GM12878 (cell line): ENCODE measurements around the gene EIF3M.

Experiments
- HDAC2 ChIP-seq: fragments of 200-600 bp; sonication (generic); IDR thresholded peaks from 2 replicates; pipeline ENCODE4 v1.6.1; 2017
- RELA ChIP-seq: fragments of 450-650 bp; IDR thresholded peaks from 2 replicates; pipeline ENCODE4 v1.8.0; 2014; ENCODE audit warnings: borderline replicate concordance; ENCODE audit not compliant: partially characterized antibody
- SMAD1 ChIP-seq: fragments of 450-650 bp; IDR thresholded peaks from 2 replicates; pipeline ENCODE4 v1.6.1; 2018; ENCODE audit warnings: mild to moderate bottlenecking, low read depth; ENCODE audit not compliant: partially characterized antibody
- TF ChIP-seq, protein P1 (sequence below): IDR thresholded peaks from 2 replicates; pipeline ENCODE4 v1.6.1; 2012; ENCODE audit warnings: low read length, inconsistent platforms
- TF ChIP-seq, protein P2 (sequence below): fragments of 450-650 bp; IDR thresholded peaks from 2 replicates; pipeline ENCODE4 v1.6.1; 2016; ENCODE audit warnings: mild to moderate bottlenecking, moderate library complexity, borderline replicate concordance
- TF ChIP-seq, protein P3 (sequence below), 3 experiments: IDR thresholded peaks in 2 of 3; conservative IDR thresholded peaks in 1 of 3; 2 replicates each; pipeline ENCODE4 v1.5.1; 2011; ENCODE audit warnings: low read depth in 3 of 3, low read length in 3 of 3, mild to moderate bottlenecking in 3 of 3, control low read depth in 2 of 3, moderate library complexity in 2 of 3, inconsistent platforms in 1 of 3, mixed read lengths in 1 of 3; ENCODE audit not compliant: control insufficient read depth in 2 of 3, insufficient read depth in 1 of 3; ENCODE audit errors: extremely low read depth in 1 of 3

DNA sequence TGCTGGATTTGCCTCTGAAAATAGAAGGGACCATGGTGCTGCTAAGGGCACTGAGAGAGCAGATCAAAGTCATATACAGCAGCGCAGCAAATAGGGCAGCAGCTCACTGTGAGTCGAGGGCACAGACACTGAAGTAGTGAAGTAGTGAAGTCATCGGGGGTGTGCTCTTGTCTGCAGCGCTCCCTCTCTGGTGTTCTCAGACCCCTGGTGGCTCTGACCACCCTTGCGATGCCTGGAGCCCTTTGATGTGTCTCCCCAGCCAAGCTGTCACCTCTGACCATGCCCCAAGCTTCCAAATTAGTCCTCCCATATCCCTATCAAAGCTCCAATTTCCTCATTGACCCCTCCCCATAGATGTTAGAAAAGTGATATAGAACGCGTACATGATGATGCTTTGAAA, 27.7 kb upstream of the EIF3M start:
- TF ChIP-seq, protein P1, sequence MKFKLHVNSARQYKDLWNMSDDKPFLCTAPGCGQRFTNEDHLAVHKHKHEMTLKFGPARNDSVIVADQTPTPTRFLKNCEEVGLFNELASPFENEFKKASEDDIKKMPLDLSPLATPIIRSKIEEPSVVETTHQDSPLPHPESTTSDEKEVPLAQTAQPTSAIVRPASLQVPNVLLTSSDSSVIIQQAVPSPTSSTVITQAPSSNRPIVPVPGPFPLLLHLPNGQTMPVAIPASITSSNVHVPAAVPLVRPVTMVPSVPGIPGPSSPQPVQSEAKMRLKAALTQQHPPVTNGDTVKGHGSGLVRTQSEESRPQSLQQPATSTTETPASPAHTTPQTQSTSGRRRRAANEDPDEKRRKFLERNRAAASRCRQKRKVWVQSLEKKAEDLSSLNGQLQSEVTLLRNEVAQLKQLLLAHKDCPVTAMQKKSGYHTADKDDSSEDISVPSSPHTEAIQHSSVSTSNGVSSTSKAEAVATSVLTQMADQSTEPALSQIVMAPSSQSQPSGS = no peak
- TF ChIP-seq, protein P2, sequence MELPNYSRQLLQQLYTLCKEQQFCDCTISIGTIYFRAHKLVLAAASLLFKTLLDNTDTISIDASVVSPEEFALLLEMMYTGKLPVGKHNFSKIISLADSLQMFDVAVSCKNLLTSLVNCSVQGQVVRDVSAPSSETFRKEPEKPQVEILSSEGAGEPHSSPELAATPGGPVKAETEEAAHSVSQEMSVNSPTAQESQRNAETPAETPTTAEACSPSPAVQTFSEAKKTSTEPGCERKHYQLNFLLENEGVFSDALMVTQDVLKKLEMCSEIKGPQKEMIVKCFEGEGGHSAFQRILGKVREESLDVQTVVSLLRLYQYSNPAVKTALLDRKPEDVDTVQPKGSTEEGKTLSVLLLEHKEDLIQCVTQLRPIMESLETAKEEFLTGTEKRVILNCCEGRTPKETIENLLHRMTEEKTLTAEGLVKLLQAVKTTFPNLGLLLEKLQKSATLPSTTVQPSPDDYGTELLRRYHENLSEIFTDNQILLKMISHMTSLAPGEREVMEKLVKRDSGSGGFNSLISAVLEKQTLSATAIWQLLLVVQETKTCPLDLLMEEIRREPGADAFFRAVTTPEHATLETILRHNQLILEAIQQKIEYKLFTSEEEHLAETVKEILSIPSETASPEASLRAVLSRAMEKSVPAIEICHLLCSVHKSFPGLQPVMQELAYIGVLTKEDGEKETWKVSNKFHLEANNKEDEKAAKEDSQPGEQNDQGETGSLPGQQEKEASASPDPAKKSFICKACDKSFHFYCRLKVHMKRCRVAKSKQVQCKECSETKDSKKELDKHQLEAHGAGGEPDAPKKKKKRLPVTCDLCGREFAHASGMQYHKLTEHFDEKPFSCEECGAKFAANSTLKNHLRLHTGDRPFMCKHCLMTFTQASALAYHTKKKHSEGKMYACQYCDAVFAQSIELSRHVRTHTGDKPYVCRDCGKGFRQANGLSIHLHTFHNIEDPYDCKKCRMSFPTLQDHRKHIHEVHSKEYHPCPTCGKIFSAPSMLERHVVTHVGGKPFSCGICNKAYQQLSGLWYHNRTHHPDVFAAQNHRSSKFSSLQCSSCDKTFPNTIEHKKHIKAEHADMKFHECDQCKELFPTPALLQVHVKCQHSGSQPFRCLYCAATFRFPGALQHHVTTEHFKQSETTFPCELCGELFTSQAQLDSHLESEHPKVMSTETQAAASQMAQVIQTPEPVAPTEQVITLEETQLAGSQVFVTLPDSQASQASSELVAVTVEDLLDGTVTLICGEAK = no peak
- TF ChIP-seq, protein P3, sequence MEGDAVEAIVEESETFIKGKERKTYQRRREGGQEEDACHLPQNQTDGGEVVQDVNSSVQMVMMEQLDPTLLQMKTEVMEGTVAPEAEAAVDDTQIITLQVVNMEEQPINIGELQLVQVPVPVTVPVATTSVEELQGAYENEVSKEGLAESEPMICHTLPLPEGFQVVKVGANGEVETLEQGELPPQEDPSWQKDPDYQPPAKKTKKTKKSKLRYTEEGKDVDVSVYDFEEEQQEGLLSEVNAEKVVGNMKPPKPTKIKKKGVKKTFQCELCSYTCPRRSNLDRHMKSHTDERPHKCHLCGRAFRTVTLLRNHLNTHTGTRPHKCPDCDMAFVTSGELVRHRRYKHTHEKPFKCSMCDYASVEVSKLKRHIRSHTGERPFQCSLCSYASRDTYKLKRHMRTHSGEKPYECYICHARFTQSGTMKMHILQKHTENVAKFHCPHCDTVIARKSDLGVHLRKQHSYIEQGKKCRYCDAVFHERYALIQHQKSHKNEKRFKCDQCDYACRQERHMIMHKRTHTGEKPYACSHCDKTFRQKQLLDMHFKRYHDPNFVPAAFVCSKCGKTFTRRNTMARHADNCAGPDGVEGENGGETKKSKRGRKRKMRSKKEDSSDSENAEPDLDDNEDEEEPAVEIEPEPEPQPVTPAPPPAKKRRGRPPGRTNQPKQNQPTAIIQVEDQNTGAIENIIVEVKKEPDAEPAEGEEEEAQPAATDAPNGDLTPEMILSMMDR (IDR thresholded peaks at IDR 0.05 in 2 of 3, conservative IDR thresholded peaks at IDR 0.05 in 1 of 3; ENCODE audit: control insufficient read depth in 2 of 3, extremely low read depth in 1 of 3, insufficient read depth in 1 of 3, low read depth in 3 of 3, low read length in 3 of 3) = no peak
- TF ChIP-seq HDAC2 = no peak
- no peak for TF ChIP-seq SMAD1
- TF ChIP-seq RELA = no peak
